Ovary (tissue), 3 donors: ENCODE data around the gene AP5Z1.

ENCODE experiments used
- EP300 ChIP-seq: sonication (generic); formaldehyde crosslinking; IDR thresholded peaks from one replicate; pipeline ENCODE4 v1.6.1; 2017; ENCODE audit warnings: antibody characterized with exemption
- TF ChIP-seq, protein P1 (sequence below), 3 donors: fragments of 450-650 bp in 2 of 3; fragments of 200-600 bp in 1 of 3; IDR thresholded peaks; one replicate each; pipeline versions ENCODE4 v1.5.1 to v1.8.0; 2016 to 2022; ENCODE audit warnings: antibody characterized with exemption in 3 of 3, mild to moderate bottlenecking in 1 of 3
- donor health status: DM: no; HTN: no; CAD: no.

DNA sequence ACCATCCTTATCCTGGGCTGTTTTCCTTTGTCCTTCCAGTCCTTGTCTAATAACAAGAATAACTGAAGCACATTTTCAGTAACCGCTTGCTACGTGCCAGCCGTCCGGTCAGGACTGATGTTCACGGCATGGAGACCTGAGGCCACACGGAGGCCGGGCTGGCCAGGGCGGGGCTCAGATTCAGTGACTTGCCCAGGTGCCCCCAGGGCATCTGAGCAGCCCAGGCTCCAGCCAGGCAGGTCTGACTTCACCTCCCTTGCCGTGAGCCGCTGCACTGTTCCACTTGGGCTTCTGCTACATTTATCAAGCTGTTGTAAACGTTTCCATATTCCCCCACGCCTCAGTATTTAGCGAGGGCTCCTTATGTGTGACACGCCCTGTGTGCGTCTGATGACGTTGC is 43.6 kb upstream of the AP5Z1 start:
- TF ChIP-seq, protein P1, sequence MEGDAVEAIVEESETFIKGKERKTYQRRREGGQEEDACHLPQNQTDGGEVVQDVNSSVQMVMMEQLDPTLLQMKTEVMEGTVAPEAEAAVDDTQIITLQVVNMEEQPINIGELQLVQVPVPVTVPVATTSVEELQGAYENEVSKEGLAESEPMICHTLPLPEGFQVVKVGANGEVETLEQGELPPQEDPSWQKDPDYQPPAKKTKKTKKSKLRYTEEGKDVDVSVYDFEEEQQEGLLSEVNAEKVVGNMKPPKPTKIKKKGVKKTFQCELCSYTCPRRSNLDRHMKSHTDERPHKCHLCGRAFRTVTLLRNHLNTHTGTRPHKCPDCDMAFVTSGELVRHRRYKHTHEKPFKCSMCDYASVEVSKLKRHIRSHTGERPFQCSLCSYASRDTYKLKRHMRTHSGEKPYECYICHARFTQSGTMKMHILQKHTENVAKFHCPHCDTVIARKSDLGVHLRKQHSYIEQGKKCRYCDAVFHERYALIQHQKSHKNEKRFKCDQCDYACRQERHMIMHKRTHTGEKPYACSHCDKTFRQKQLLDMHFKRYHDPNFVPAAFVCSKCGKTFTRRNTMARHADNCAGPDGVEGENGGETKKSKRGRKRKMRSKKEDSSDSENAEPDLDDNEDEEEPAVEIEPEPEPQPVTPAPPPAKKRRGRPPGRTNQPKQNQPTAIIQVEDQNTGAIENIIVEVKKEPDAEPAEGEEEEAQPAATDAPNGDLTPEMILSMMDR (IDR thresholded peaks at IDR 0.05) = no peak
- TF ChIP-seq EP300 = no peak
